Spleen (tissue), 11 donors: ENCODE measurements around the gene TBC1D8. TPM values are rescaled to one million over a fixed set of nuclear protein-coding genes. Genes with fewer than 3 reads are reported as not detected.

ENCODE experiments used
- DNase-seq: peaks from one replicate; pipeline ENCODE4 v3.0.0-alpha.2; 2020
- H3K27ac ChIP-seq, 8 donors: fragments of 200-600 bp; sonication (generic) in 7 of 8; 1 replicate in 4 of 8; 2 replicates in 4 of 8; pipeline versions ENCODE4 v1.5.0 to v1.8.0; 2016 to 2021; ENCODE audit warnings: inconsistent platforms in 4 of 8, mild to moderate bottlenecking in 4 of 8, moderate library complexity in 1 of 8
- H3K27me3 ChIP-seq, 7 donors: fragments of 200-600 bp; sonication (generic) in 6 of 7; replicated peaks in 1 of 7; 1 replicate in 4 of 7; 2 replicates in 3 of 7; pipeline versions ENCODE4 v1.5.0 to v1.8.0; 2016 to 2021; ENCODE audit warnings: inconsistent platforms in 3 of 7, mild to moderate bottlenecking in 1 of 7
- H3K36me3 ChIP-seq, 6 donors: fragments of 200-600 bp; sonication (generic) in 5 of 6; 1 replicate in 4 of 6; 2 replicates in 2 of 6; pipeline versions ENCODE4 v1.5.0 to v1.8.0; 2016 to 2021; ENCODE audit warnings: inconsistent platforms in 2 of 6
- H3K4me1 ChIP-seq, 6 donors: fragments of 200-600 bp; sonication (generic) in 5 of 6; 1 replicate in 3 of 6; 2 replicates in 3 of 6; pipeline versions ENCODE4 v1.5.0 to v1.8.0; 2016 to 2021; ENCODE audit warnings: inconsistent platforms in 3 of 6
- H3K4me3 ChIP-seq, 8 donors: fragments of 200-600 bp; sonication (generic) in 7 of 8; 1 replicate in 4 of 8; 2 replicates in 4 of 8; pipeline versions ENCODE4 v1.5.0 to v1.8.0; 2016 to 2021; ENCODE audit warnings: inconsistent platforms in 4 of 8, mild to moderate bottlenecking in 4 of 8, moderate library complexity in 2 of 8
- H3K9me3 ChIP-seq, 8 donors: fragments of 200-600 bp; sonication (generic) in 7 of 8; 1 replicate in 4 of 8; 2 replicates in 4 of 8; pipeline versions ENCODE4 v1.5.0 to v1.8.0; 2016 to 2021; ENCODE audit warnings: inconsistent platforms in 4 of 8
- POLR2A ChIP-seq, 3 donors: fragments of 450-650 bp; IDR thresholded peaks; one replicate each; pipeline ENCODE4 v1.5.1; 2017; ENCODE audit warnings: antibody characterized with exemption in 3 of 3, mild to moderate bottlenecking in 1 of 3
- POLR2AphosphoS5 ChIP-seq, 3 donors: sonication (generic); formaldehyde crosslinking; IDR thresholded peaks; one replicate each; pipeline ENCODE4 v1.5.1; 2017; ENCODE audit warnings: antibody characterized with exemption in 3 of 3
- WGBS, 5 donors: extraction: QIAGEN DNeasy Blood & Tissue Kit in 3 of 5; methylation state at CpG; one replicate each; pipeline versions ENCODE4 v1.1.5 to v1.1.7; 2013 to 2018; 5-methylcytosine and 5-hydroxymethylcytosine counted together
- intact Hi-C: fragments of 100-400 bp; cut with DNase I; formaldehyde crosslinking; loops from one replicate; pipeline ENCODE4 v1.15.0; 2023; ENCODE audit warnings: low total_unique reads
- polyA plus RNA-seq, 3 donors: library from polyadenylated mRNA; stranded (reverse); fragments of 200-250 nt; gene quantifications; one replicate each; pipeline ENCODE4 v1.2.1, GENCODE V29; 2013
- total RNA-seq, 7 donors: library from RNA; depleted of rRNA in 3 of 7; stranded (reverse); fragments of >200 nt in 3 of 7; fragmentation: NEBNext Ultra II Directional in 4 of 7; extraction: Animal tissue kit (Norgen Biotek cat#: 25700) in 4 of 7; gene quantifications; one replicate each; pipeline versions ENCODE4 v1.1.0 to v1.2.1, GENCODE V29; 2016 to 2021
- TF ChIP-seq, protein P1 (sequence below), 11 experiments: fragments of 200-600 bp in 7 of 11; fragments of 450-650 bp in 4 of 11; sonication (generic) in 4 of 11; IDR thresholded peaks in 8 of 11; conservative IDR thresholded peaks in 3 of 11; 1 replicate in 7 of 11; 2 replicates in 4 of 11; pipeline versions ENCODE4 v1.4.0 to v1.8.0; 2016 to 2021; ENCODE audit warnings: antibody characterized with exemption in 11 of 11, inconsistent platforms in 4 of 11, mild to moderate bottlenecking in 1 of 11
- donor health status: healthy with polysubstance abuse.
- donor health status: DM: no; HTN: no; CAD: no; lungs with moderate emphysema.
- donor health status: DM: no; HTN: no; CAD: no.
- donor health status: Bipolar disorder and iron deficiency.
- donor health status: healthy.
- donor health status: DM: no; HTN: no; CAD: no.
- donor health status: DM: yes; HTN: yes; CAD: no.

TBC1D8 gene
- total and polyA plus RNA-seq, 10 donors, result 7.2 to 104 (median 40.5) TPM

GRCh38 chr2:100969998-100970397 is 181.2 kb downstream of the TBC1D8 start:
- no peak for TF ChIP-seq POLR2AphosphoS5 (IDR thresholded peaks at IDR 0.05)
- TF ChIP-seq, protein P1, sequence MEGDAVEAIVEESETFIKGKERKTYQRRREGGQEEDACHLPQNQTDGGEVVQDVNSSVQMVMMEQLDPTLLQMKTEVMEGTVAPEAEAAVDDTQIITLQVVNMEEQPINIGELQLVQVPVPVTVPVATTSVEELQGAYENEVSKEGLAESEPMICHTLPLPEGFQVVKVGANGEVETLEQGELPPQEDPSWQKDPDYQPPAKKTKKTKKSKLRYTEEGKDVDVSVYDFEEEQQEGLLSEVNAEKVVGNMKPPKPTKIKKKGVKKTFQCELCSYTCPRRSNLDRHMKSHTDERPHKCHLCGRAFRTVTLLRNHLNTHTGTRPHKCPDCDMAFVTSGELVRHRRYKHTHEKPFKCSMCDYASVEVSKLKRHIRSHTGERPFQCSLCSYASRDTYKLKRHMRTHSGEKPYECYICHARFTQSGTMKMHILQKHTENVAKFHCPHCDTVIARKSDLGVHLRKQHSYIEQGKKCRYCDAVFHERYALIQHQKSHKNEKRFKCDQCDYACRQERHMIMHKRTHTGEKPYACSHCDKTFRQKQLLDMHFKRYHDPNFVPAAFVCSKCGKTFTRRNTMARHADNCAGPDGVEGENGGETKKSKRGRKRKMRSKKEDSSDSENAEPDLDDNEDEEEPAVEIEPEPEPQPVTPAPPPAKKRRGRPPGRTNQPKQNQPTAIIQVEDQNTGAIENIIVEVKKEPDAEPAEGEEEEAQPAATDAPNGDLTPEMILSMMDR (IDR thresholded peaks at IDR 0.05 in 8 of 11, conservative IDR thresholded peaks at IDR 0.05 in 3 of 11), result no peak
- TF ChIP-seq POLR2A (IDR thresholded peaks at IDR 0.05), result no peak
- intact Hi-C loops, result no loop called here
- peak; percentile 41 for DNase-seq
- Histone ChIP-seq H3K36me3 (peaks cover 0 to 63% (median 0%) of the 10 kb centered on the region in 6 donors), H3K4me3 (no peak overlapping the region), H3K4me1 (no peaks in the 10 kb centered on the region), H3K9me3 (no peaks in the 10 kb centered on the region), H3K27ac (no peak overlapping the region), H3K27me3 (peaks cover 0 to 4% (median 0%) of the 10 kb centered on the region in 7 donors)
- 83 to 92% (median 88%) methylated on average over 7 of the region's 7 CpGs for WGBS, 5 donors

DNA sequence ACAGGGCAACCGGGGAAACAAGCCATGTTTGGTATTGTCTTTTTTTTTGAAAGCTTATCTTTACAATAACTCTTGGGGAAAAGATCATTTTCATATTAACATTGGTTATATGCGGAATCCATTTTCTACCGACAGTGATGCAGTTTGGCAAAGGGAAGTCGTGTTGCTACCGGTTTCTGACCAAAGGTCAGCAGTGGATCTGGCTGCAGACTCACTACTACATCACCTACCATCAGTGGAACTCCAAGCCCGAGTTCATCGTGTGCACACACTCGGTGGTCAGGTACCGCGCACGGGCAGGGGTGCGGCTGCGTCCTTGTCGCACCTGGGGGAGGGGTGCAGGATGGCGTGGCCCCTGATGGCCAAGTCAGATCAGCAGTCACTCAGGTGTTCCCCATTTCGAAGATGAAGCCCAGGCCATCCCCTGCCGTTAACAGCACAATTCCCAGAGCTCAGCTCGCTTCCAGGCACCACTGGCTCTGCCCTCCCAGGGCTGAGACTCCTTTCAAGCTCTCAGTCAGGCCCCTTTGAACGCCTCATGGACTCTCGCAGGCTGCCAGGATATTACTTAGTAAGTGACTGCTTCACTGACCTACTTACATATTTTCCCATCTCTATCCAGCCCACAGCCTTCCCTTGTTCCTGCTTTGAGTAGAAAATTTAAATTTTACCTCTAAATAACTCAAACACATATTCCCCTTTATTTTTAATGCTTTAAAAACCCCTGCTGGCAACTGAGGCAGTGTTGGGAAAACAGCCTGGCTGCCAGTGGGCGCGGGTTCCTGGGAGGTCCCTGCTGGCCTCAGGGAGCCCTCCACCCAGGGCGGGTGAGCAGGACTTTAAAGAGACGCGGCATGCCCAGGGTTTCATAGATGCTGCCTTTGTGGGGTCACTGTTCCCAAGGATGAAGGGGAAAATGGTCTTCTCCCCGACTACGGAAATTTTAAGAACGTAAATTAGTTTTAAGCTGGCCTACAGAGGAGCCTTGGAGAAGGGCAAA is 182.7 kb downstream of the TBC1D8 start:
- peak; percentile 51 for DNase-seq
- Histone ChIP-seq H3K4me3 (no peak overlapping the region), H3K4me1 (no peaks in the 10 kb centered on the region), H3K27ac (no peak overlapping the region), H3K27me3 (peaks cover 0 to 4% (median 0%) of the 10 kb centered on the region in 7 donors), H3K9me3 (no peaks in the 10 kb centered on the region), H3K36me3 (peaks cover 0 to 48% (median 0%) of the 10 kb centered on the region in 6 donors)
- TF ChIP-seq POLR2AphosphoS5 (IDR thresholded peaks at IDR 0.05) (no peak), POLR2A (IDR thresholded peaks at IDR 0.05) (no peak)
- TF ChIP-seq, protein P1 (IDR thresholded peaks at IDR 0.05 in 8 of 11, conservative IDR thresholded peaks at IDR 0.05 in 3 of 11), result no peak
- 90 to 93% (median 93%) methylated on average over 22 to 28 of the region's 28 CpGs for WGBS, 5 donors
- intact Hi-C loops, result no loop called here

DNA sequence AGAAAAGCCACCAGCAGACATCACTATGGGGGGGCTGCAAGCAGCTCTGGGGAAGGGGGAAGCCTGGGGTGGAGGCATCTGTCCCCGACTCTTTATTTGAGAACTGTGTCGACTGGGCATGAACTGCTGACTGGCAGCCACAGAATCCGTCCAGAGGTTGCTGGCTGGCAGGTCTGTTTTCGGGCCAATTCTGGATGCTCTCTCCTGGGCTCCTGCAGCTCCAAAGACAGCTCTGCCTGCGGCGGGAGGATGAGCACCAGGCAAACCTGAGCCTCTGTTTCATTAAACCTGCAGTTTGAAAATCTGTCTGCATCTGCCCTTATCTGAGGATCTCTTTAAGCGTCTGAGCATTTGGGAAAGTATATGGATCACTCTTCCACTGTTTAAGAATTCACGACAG is 183.5 kb downstream of the TBC1D8 start:
- Histone ChIP-seq H3K27ac (no peak overlapping the region), H3K9me3 (no peaks in the 10 kb centered on the region), H3K4me1 (no peaks in the 10 kb centered on the region), H3K36me3 (peaks cover 0 to 44% (median 0%) of the 10 kb centered on the region in 6 donors), H3K27me3 (peaks cover 0 to 4% (median 0%) of the 10 kb centered on the region in 7 donors), H3K4me3 (no peak overlapping the region)
- DNase-seq, result peak; percentile 53
- 83 to 95% (median 89%) methylated on average over 8 of the region's 8 CpGs for WGBS, 5 donors
- no peak for TF ChIP-seq POLR2A (IDR thresholded peaks at IDR 0.05)
- TF ChIP-seq, protein P1 (IDR thresholded peaks at IDR 0.05 in 8 of 11, conservative IDR thresholded peaks at IDR 0.05 in 3 of 11), result no peak
- no peak for TF ChIP-seq POLR2AphosphoS5 (IDR thresholded peaks at IDR 0.05)
- intact Hi-C loops, result no loop called here

DNA sequence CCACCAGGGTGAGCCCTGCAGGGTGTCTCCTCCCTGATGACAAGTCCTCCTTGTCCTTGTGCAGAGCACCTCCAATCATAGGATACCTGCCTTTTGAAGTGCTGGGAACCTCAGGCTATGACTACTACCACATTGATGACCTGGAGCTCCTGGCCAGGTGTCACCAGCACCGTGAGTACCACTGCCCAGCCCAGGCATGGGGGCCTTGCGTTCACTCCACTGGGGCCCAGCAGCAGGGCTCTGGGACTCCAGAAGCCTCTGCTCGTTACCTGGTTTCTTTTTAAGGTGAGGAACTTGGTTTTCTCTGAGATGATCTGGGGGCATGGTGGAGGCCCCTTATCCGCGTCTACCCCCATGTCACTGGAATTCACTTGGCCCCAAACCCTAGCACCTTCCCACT is 185.6 kb downstream of the TBC1D8 start:
- intact Hi-C loops, result no loop called here
- TF ChIP-seq, protein P1 (IDR thresholded peaks at IDR 0.05 in 8 of 11, conservative IDR thresholded peaks at IDR 0.05 in 3 of 11), result no peak
- TF ChIP-seq POLR2AphosphoS5 (IDR thresholded peaks at IDR 0.05), result no peak
- TF ChIP-seq POLR2A (IDR thresholded peaks at IDR 0.05), result no peak
- no peaks in the 10 kb centered on the region for H3K9me3 ChIP-seq
- peaks cover 0 to 26% (median 0%) of the 10 kb centered on the region in 6 donors for H3K36me3 ChIP-seq
- WGBS, 5 donors, result 87 to 94% (median 91%) methylated on average over 5 of the region's 5 CpGs
- H3K4me3 ChIP-seq, result no peak overlapping the region
- H3K4me1 ChIP-seq, result no peaks in the 10 kb centered on the region
- DNase-seq, result peak; percentile 6
- no peak overlapping the region for H3K27ac ChIP-seq
- H3K27me3 ChIP-seq, result no peaks in the 10 kb centered on the region
